Skeletal muscle tissue (tissue), 4 donors: ENCODE data around the gene DRAXIN. TPM values are rescaled to one million over a fixed set of nuclear protein-coding genes. Genes with fewer than 3 reads are reported as not detected.

ENCODE experiments used
- H3K27ac ChIP-seq: one replicate; pipeline ENCODE4 v1.7.0; 2013; ENCODE audit warnings: mild to moderate bottlenecking, low read depth, low read length, inconsistent platforms
- H3K27me3 ChIP-seq, 3 donors: one replicate each; pipeline ENCODE4 v1.7.0; 2013; ENCODE audit warnings: low read length in 3 of 3; ENCODE audit not compliant: control insufficient read depth in 3 of 3, insufficient read depth in 3 of 3
- H3K36me3 ChIP-seq, 3 donors: one replicate each; pipeline ENCODE4 v1.7.0; 2013; ENCODE audit warnings: low read length in 3 of 3; ENCODE audit not compliant: control insufficient read depth in 3 of 3, insufficient read depth in 3 of 3
- H3K4me1 ChIP-seq, 3 donors: one replicate each; pipeline ENCODE4 v1.7.0; 2013; ENCODE audit warnings: low read length in 3 of 3, mild to moderate bottlenecking in 3 of 3; ENCODE audit not compliant: control insufficient read depth in 3 of 3, insufficient read depth in 3 of 3
- H3K4me3 ChIP-seq, 3 donors: one replicate each; pipeline ENCODE4 v1.7.0; 2013; ENCODE audit warnings: low read length in 3 of 3
- H3K9ac ChIP-seq, 3 donors: one replicate each; pipeline ENCODE4 v1.7.0; 2013; ENCODE audit warnings: low read length in 3 of 3, mild to moderate bottlenecking in 3 of 3, moderate library complexity in 2 of 3, low read depth in 1 of 3
- H3K9me3 ChIP-seq, 3 donors: one replicate each; pipeline ENCODE4 v1.7.0; 2013; ENCODE audit warnings: low read length in 3 of 3; ENCODE audit not compliant: control insufficient read depth in 3 of 3
- total RNA-seq: library from RNA; depleted of rRNA; stranded (reverse); fragments of >200 nt; gene quantifications from one replicate; pipeline ENCODE4 v1.2.3, GENCODE V29; 2014
- donor health status: Osteomylitis.

The DRAXIN gene
- total RNA-seq, 1 donor from 2014 or later: not detected

DNA sequence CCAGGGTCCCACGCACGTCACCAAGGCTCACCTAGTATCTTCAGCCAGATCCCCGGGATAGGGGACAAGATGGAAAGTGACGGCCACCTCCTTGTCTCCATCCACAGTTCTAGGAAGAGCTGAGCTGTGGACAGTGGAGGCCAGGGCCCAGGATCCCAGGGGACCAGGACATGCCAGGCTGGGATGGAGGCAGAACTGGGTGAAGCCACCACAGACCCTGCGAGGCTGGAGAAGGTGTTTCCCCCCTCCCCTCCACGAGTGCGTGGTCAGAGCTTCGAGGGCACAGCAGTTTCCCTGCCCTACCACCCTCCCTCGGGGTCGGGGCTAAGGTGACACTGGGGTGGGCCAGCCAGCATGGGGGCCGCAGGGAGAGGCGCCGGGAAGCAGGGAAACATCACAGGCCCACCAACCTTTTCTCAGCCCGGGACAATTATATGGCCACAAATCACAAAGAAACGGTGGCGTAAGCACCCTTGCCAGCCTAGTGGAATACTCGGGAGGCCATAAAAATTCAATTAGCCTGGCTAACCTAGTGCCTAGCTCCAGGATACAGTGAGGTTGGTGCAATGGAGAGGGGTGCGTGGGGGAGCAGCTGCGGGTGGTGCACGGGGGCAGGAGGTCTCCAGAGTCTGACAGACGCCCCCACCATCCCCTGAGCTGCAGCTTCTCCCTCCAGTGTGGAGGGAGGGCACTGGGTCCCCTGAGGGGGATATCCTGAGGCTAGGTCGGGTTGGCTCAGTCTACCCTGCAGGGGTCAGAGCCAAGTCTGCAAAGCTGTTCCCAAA, 13.4 kb downstream of the DRAXIN start:
- no peak overlapping the region for H3K4me3 ChIP-seq
- H3K27ac ChIP-seq: no peak overlapping the region
- H3K27me3 ChIP-seq: peaks cover 46 to 61% (median 58%) of the 10 kb centered on the region in 3 donors
- H3K36me3 ChIP-seq: no peaks in the 10 kb centered on the region
- H3K9ac ChIP-seq: no peak overlapping the region
- peaks cover 10 to 26% (median 20%) of the 10 kb centered on the region in 3 donors for H3K4me1 ChIP-seq
- no peaks in the 10 kb centered on the region for H3K9me3 ChIP-seq

DNA sequence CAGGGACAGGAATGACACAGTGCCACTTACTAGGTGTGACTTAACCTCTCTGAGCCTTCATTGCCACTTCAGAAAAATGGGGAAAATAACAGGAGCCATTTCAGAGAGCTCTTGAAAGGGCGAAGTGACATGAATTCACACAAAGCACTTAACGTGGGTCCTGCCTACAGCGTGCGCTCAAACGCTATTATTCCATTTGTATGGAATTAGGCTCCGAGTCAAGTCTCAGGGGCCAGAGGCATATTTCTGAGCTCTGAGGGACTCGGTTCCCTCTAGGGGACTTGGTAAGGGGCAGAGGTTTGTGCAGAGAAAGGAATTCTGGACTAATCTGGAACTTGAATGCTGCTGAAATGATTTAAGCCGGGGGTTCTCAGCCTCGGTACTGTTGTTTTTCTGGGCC, 14.1 kb downstream of the DRAXIN start:
- Histone ChIP-seq H3K27me3 (peaks cover 44 to 57% (median 54%) of the 10 kb centered on the region in 3 donors), H3K36me3 (no peaks in the 10 kb centered on the region)

DNA sequence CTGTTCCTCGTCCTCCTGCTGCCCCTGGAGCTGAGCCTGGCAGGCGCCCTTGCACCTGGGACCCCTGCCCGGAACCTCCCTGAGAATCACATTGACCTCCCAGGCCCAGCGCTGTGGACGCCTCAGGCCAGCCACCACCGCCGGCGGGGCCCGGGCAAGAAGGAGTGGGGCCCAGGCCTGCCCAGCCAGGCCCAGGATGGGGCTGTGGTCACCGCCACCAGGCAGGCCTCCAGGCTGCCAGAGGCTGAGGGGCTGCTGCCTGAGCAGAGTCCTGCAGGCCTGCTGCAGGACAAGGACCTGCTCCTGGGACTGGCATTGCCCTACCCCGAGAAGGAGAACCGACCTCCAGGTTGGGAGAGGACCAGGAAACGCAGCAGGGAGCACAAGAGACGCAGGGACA, 14.8 kb downstream of the DRAXIN start:
- no peaks in the 10 kb centered on the region for H3K9me3 ChIP-seq
- H3K4me1 ChIP-seq: peaks cover 2 to 17% (median 13%) of the 10 kb centered on the region in 3 donors
- H3K27ac ChIP-seq: no peak overlapping the region
- no peaks in the 10 kb centered on the region for H3K36me3 ChIP-seq
- peaks cover 41 to 52% (median 49%) of the 10 kb centered on the region in 3 donors for H3K27me3 ChIP-seq
- no peak overlapping the region for H3K9ac ChIP-seq
- H3K4me3 ChIP-seq: no peak overlapping the region

More for the DNA sequence above, 14.1 kb downstream of the DRAXIN start:
- no peak overlapping the region for H3K27ac ChIP-seq
- H3K4me1 ChIP-seq: peaks cover 8 to 24% (median 19%) of the 10 kb centered on the region in 3 donors
- no peaks in the 10 kb centered on the region for H3K9me3 ChIP-seq
- no peak overlapping the region for H3K4me3 ChIP-seq
- no peak overlapping the region for H3K9ac ChIP-seq

DNA sequence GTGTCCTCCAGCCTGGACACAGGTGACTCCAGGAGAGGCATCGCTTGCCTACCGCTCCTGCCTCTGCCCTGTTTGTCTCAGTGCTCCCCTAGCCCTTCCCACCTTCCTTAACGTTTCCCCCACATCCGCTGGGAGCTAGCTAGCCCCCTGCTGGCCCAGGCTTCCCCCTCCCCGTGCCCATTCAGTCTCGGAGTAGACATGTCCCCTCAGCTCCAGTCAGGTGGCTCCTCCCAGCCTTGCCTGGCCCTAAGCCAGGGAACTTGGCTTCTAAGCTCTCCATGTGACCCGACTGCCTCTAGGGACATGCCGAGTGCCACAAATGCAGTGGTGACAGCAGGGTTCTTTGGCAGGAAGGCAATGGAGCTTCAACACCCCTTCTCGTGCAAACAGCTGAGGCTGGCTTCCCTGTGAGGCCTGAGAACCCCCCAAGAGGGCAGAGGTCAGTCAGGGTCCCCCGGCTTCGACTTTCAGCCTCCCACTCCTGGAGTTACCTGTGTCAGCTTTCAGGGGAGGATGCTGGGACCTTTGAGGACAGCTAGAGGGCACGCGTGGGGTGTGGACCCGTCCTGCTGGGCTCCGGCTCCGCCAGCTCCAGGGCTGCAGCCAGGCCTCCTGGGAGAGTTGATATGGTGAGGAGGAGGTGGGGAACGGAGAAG, 16.2 kb downstream of the DRAXIN start:
- no peak overlapping the region for H3K27ac ChIP-seq

DNA sequence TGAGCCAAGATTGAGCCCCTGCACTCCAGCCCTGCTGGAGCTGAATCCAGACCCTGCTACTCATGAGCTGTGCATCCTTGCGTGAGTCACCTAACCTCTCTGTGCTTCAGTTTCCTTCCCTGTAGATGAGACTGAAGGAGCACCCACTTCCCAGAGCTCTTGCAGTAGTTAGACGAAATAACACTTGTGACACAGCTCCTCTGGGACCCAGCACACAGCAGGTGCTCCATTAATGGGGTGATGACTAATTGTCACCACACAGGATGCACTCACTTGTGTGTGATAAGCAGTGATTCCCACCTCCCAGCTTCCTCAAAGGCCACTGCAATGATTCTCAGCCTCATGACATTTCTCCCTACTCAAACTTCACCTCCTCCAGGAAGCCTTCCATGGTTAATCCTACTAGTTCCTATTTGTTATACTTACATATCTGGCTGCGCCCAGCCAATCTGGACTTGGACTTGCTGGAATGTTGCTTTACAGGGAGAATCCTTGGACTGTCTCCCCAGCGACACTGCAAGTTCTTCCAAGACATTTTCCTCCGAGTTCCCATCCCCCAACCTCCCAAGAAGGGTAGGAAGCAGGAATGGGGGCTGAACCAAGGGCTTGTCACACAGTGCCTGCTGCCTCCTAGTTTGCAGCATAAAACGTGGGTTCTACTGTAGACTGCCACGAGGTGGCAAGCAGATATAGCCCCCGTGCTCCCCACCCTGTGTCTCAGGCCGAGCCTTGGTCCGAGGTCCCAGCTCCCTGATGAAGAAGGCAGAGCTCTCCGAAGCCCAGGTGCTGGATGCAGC, 17.2 kb downstream of the DRAXIN start:
- no peak overlapping the region for H3K27ac ChIP-seq
- H3K36me3 ChIP-seq: no peaks in the 10 kb centered on the region
- peaks cover 24 to 45% (median 35%) of the 10 kb centered on the region in 3 donors for H3K27me3 ChIP-seq
- peaks cover 0 to 8% (median 7%) of the 10 kb centered on the region in 3 donors for H3K4me1 ChIP-seq
- H3K9me3 ChIP-seq: no peaks in the 10 kb centered on the region
- no peak overlapping the region for H3K9ac ChIP-seq
- H3K4me3 ChIP-seq: no peak overlapping the region

More for the DNA sequence above, 16.2 kb downstream of the DRAXIN start:
- H3K4me3 ChIP-seq: peak overlapping the region in 1 of 3 donors; percentile 13
- peaks cover 34 to 51% (median 45%) of the 10 kb centered on the region in 3 donors for H3K27me3 ChIP-seq
- no peaks in the 10 kb centered on the region for H3K36me3 ChIP-seq
- peaks cover 0 to 8% (median 7%) of the 10 kb centered on the region in 3 donors for H3K4me1 ChIP-seq
- peak overlapping the region in 1 of 3 donors; percentile 16 for H3K9ac ChIP-seq
- no peaks in the 10 kb centered on the region for H3K9me3 ChIP-seq

DNA sequence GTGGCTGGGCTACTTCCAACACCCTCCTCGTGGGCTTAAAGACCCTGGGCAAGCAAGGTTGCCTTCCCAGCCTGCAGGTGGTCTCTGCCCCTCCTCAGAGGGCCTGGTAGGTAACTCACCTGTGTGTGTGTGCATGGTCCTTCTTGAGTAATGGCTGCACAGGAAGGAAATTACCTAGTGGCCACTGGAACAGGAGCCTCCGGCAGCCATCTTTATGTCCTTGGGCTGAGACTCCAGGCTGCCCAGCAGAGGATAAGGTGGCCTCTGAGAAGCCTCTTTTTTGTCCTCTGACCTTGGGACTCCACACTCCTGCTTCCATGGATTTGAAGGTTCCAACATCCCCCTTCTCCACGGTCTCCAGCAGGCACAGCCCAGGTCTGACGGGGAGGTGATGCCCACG, 20.0 kb downstream of the DRAXIN start:
- Histone ChIP-seq H3K36me3 (no peaks in the 10 kb centered on the region), H3K27ac (no peak overlapping the region), H3K9ac (no peak overlapping the region), H3K27me3 (peaks cover 16 to 29% (median 29%) of the 10 kb centered on the region in 3 donors), H3K4me3 (no peak overlapping the region), H3K4me1 (peaks cover 0 to 8% (median 7%) of the 10 kb centered on the region in 3 donors), H3K9me3 (no peaks in the 10 kb centered on the region)

DNA sequence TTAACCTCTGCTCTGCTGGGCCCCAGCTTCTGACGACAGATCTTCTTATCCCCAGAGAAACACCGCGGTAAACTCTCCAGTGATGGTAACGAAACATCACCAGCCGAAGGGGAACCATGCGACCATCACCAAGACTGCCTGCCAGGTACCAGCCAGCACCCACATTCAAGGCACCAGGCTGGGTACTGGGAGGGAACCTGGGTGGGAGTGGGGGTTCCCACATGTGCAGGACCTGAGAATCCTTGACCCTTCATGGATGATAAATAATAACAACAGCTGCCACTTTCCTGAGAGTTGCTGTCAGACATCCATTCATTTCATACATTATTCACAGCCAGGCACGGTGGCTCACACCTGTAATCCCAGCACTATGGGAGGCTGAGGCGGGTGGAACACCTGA, 20.8 kb downstream of the DRAXIN start:
- peaks cover 0 to 7% (median 7%) of the 10 kb centered on the region in 3 donors for H3K4me1 ChIP-seq
- H3K9ac ChIP-seq: no peak overlapping the region
- H3K4me3 ChIP-seq: no peak overlapping the region
- no peaks in the 10 kb centered on the region for H3K9me3 ChIP-seq
- peaks cover 16 to 29% (median 25%) of the 10 kb centered on the region in 3 donors for H3K27me3 ChIP-seq
- H3K27ac ChIP-seq: no peak overlapping the region
- H3K36me3 ChIP-seq: no peaks in the 10 kb centered on the region

DNA sequence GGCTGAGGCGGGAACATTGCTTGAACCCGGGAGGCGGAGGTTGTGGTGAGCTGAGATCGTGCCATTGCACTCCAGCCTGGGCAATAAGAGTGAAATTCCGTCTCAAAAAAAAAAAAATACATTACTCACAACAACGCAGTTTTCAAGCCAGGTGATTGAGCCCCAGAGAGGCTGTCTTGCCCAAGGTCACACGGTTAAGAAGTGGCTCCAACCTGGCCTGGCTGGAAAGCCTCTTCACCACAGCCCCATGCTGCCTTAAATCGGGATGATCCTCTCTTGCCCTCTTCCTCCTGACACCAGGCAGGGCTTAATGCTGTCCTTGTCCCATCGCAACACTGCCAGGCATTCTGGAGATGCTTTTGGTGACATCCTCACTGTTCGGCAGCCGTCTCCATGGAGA, 21.6 kb downstream of the DRAXIN start:
- Histone ChIP-seq H3K9me3 (no peaks in the 10 kb centered on the region), H3K9ac (no peak overlapping the region), H3K27ac (no peak overlapping the region), H3K36me3 (no peaks in the 10 kb centered on the region), H3K4me1 (no peaks in the 10 kb centered on the region), H3K27me3 (peaks cover 16 to 29% (median 19%) of the 10 kb centered on the region in 3 donors), H3K4me3 (no peak overlapping the region)

DNA sequence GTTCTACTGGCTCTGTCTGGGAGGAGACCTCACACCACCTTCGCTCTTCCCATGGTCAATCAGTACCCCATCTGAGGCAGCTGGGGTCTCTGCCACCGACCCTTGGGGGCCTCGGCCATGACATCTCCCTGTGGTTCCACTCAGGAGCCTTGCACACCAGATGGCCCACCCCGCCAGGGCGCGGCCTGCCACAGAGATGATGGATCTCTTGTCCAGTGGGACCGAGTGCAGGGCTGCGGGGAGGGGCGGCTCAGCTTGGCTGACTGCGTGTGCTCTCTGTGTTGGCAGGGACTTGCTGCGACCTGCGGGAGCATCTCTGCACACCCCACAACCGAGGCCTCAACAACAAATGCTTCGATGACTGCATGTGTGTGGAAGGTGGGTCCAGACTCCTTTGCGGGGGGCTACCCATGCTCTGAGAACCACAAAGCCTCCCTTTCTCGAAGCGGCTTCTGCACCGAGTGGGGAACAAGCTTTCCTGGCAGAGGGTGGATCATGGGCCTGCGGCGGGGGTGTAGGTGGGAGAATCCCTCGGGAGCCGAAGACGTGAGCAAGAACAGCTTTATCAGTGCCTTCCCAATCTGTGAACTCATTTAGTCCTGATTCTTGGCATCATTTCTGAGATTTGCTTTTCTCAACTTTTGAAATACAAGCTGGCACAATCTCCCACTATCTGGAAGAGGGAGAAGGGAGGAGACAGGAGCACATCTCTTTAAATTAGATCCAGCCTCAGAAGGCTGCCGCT, 23.5 kb downstream of the DRAXIN start:
- Histone ChIP-seq H3K27me3 (peaks cover 9 to 19% (median 18%) of the 10 kb centered on the region in 3 donors), H3K9me3 (no peaks in the 10 kb centered on the region), H3K9ac (no peak overlapping the region), H3K36me3 (no peaks in the 10 kb centered on the region), H3K4me1 (peaks cover 6 to 10% (median 7%) of the 10 kb centered on the region in 3 donors), H3K4me3 (no peak overlapping the region), H3K27ac (no peak overlapping the region)
